ENCODE results near the gene BAG3. TPM values are rescaled to one million over a fixed set of nuclear protein-coding genes. Genes with fewer than 3 reads are reported as not detected.

The BAG3 gene
- total and polyA plus RNA-seq, 12 donors, result 42.5 to 193 (median 145) TPM

DNA sequence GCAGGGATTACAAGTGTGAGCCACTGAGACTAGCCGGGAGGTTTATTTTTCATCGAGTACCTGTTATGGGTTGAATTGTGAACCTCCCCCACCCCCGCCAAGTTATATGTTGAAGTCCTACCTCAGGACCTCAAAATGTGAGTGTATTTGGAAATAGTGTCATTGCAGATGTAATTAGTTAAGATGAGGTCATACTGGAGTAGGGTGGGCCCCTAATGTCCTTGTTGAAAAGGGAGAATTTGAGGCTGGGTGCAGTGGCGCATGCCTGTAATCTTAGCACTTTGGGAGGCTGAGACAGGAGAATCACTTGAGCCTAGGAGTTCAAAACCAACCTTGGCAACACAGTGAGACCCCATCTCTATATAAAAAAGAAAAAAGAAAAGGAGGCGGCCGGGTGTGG, 10.8 kb upstream of the BAG3 start:
- ATAC-seq (no peak), DNase-seq (no peak)
- no peaks in the 10 kb centered on the region for H3K36me3 ChIP-seq
- H3K4me3 ChIP-seq, result no peak overlapping the region
- WGBS, 2 donors, result 92 to 94% methylated on average over 6 of the region's 6 CpGs
- no peak overlapping the region for H3K27ac ChIP-seq
- intact Hi-C loops (cut with DNase I), result no loop called here
- H3K27me3 ChIP-seq, result no peaks in the 10 kb centered on the region
- peaks cover 0 to 19% (median 5%) of the 10 kb centered on the region in 11 donors for H3K9me3 ChIP-seq
- TF ChIP-seq, protein P1, sequence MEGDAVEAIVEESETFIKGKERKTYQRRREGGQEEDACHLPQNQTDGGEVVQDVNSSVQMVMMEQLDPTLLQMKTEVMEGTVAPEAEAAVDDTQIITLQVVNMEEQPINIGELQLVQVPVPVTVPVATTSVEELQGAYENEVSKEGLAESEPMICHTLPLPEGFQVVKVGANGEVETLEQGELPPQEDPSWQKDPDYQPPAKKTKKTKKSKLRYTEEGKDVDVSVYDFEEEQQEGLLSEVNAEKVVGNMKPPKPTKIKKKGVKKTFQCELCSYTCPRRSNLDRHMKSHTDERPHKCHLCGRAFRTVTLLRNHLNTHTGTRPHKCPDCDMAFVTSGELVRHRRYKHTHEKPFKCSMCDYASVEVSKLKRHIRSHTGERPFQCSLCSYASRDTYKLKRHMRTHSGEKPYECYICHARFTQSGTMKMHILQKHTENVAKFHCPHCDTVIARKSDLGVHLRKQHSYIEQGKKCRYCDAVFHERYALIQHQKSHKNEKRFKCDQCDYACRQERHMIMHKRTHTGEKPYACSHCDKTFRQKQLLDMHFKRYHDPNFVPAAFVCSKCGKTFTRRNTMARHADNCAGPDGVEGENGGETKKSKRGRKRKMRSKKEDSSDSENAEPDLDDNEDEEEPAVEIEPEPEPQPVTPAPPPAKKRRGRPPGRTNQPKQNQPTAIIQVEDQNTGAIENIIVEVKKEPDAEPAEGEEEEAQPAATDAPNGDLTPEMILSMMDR (IDR thresholded peaks at IDR 0.05), result no peak
- H3K4me1 ChIP-seq, result no peaks in the 10 kb centered on the region

DNA sequence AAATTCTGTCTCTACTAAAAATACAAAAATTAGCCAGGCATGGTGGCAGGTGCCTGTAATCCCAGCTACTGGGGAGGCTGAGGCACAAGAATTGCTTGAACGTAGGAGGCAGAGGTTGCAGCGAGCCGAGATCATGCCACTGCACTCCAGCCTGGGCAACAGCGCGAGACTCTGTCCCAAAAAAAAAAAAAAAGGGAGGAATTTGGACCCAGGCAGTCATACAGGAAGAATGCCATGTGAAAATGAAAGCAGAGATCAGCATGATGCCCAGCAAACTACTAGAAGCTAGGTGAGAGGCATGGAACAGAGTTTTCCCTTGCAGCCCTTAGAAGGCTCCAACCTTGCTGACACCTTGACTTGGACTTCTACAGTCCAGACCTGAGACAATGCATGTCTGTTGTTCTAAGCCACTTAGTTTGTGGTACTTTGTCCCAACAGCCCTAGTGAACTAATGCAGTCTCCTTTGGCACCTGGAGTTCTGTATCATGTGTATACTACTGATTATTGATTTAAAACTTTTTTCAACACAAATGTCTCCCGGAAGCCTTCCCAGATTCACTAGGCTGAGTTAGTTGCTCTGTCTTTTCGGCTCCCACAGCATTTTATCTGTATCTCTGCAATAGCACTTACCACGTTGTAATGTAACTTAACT, 10.2 kb upstream of the BAG3 start:
- peaks cover 0 to 26% (median 6%) of the 10 kb centered on the region in 11 donors for H3K9me3 ChIP-seq
- TF ChIP-seq, protein P1 (IDR thresholded peaks at IDR 0.05), result no peak
- H3K27ac ChIP-seq, result no peak overlapping the region
- WGBS, 2 donors, result 78 to 81% methylated on average over 8 of the region's 8 CpGs
- H3K27me3 ChIP-seq, result no peaks in the 10 kb centered on the region
- intact Hi-C loops (cut with DNase I), result no loop called here
- no peaks in the 10 kb centered on the region for H3K36me3 ChIP-seq
- DNase-seq (no peak), ATAC-seq (no peak)
- no peak overlapping the region for H3K4me3 ChIP-seq
- H3K4me1 ChIP-seq, result no peaks in the 10 kb centered on the region

DNA sequence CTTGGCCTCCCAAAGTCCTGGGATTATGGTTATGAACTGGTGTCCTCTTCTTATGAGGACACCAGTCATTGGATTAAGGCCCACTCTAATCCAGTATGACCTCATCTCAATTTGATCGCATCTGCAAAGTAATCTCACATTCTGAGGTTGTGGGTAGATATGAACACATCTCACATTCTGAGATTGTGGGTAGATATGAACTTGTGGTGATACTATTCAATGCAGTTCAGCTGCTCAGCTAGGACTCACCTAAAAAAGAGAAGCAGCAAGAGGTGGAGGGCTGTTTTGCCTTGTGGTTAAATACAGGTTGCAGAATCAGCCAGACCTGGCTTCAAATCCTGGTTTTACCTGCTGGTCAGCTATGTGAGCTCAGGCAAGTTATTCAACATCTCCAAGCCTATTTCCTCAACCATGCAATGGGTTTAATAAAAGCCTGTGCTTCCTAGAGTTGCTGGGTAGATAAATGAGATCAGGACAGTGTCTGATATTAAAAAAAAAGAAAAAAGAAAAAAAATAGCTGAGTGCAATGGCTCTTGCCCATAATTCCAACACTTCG, 8.5 kb upstream of the BAG3 start:
- TF ChIP-seq, protein P1 (IDR thresholded peaks at IDR 0.05), result no peak
- 91% methylated on average over 2 of the region's 2 CpGs for WGBS, 2 donors
- intact Hi-C loops (cut with DNase I), result no loop called here
- Histone ChIP-seq H3K9me3 (peaks cover 0 to 28% (median 6%) of the 10 kb centered on the region in 11 donors), H3K27ac (no peak overlapping the region), H3K4me1 (no peaks in the 10 kb centered on the region), H3K27me3 (no peaks in the 10 kb centered on the region), H3K4me3 (no peak overlapping the region), H3K36me3 (no peaks in the 10 kb centered on the region)
- no peak for ATAC-seq
- no peak for DNase-seq

DNA sequence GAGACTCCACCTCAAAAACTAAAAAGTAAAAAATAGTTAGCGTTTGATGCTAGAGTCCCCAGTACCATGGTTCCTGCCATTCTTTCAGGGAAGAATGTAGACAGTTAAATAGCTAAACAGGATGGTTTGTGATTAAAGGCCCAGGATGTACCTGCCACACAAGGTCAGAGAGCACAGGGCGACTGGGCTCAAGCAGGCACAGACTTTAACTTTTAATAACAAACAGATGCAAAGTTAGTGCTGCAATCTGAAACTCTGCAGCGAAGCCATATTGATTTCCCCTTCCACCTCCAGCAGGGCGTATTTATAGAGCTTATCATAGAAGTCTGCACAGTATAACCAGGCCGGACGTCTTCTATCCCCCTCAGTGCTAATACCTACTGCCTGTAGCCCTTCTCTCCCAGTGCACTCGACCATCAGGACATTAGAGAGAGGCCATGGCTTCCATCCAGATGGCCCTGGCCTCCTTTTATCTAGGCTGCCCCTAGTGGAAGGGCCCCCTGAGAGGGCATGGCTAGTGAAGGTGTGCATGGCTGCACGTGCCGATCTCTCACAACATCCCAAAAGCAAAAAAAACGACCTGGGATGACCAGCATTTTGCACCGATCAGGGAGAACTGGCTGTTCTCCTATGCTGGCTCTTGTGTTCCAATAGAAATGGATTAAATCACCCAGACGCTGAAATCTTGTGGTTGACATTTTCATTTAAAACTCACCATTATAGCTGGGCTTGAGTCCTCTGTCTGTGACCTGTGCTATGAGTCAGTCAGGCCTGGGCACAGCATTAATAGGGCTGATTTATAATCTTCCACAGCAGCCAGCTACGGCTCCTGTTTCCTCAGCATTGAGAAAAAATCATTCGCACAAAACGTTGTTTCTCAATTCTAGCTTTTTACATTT, 7.6 kb upstream of the BAG3 start:
- intact Hi-C loops (cut with DNase I), result no loop called here
- DNase-seq (no peak), ATAC-seq (no peak)
- H3K4me1 ChIP-seq, result no peaks in the 10 kb centered on the region
- H3K27ac ChIP-seq, result no peak overlapping the region
- WGBS, 2 donors, result 82 to 83% methylated on average over 15 of the region's 15 CpGs
- peaks cover 0 to 28% (median 6%) of the 10 kb centered on the region in 11 donors for H3K9me3 ChIP-seq
- no peak overlapping the region for H3K4me3 ChIP-seq
- no peaks in the 10 kb centered on the region for H3K36me3 ChIP-seq
- TF ChIP-seq, protein P1 (IDR thresholded peaks at IDR 0.05), result no peak
- no peaks in the 10 kb centered on the region for H3K27me3 ChIP-seq

Measured in heart right ventricle (tissue), 16 donors.